HG02884 (cell line): ENCODE results near the gene SIGLEC7.

Source experiments
- ATAC-seq: cut with Tn5 transposase; IDR thresholded peaks from one replicate; pipeline ENCODE4 v1.9.1; 2021; ENCODE audit warnings: mild to moderate bottlenecking, moderate library complexity; ENCODE audit not compliant: unreplicated experiment

Gene SIGLEC7

DNA sequence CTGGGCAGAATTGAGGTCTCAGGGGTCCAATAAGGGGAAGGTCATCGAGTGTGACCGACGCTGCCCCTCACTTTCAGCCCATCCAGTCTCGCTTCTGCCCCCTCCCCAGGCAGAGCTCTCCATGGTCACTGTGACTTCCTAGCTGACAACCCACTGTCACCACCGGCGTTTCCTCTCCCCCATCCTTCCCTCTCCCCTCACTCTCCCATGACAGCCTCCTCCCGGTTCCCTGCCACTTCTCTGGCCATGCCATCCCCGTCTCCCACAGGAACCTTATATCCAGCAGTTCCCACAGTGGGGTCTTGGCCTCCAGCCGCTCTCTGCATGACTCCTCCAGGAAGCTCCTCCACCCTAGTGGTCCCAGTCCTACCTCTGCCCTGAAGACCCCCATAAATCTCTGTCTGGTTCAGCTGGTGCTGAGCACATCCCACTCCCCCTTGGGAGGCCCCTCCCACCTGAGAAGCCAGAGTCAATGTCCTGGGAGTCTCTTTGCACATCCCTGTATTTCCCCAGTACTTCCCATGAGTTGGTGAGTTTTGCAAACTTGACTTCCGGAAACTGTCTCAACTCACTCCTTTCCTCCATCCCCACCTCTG, 58.1 kb downstream of the SIGLEC7 start:
- ATAC-seq: no peak

DNA sequence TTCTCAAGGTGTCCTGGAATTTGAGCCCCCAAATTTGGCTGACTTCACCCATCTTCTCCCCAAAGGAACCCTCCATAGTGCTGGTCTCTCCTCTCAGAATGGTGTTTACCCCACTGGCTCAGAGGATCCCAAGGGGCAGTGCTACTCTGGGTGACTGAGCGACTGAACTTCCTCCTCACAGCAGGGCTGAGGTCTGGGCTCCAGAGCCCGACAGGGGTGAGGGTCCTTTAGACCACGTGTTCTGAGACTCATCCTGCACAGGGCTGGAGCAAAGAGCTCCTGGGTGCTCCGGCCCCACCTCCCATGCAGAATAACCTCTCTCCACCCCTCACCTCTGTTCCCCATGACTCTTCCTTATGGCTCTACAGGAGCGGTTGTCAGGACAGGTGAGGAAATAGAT, 59.6 kb downstream of the SIGLEC7 start:
- ATAC-seq: no peak
